Endothelial cell of umbilical vein (primary cell): Measurements from ENCODE around the gene ZNF226.
A peak's percentile ranks its signal among the peaks of the same experiment; 100 is the strongest.

Source experiments
- CTCF ChIP-seq, 2 donors: IDR thresholded peaks; 1 replicate in 1 of 2; 2 replicates in 1 of 2; pipeline ENCODE4 v1.5.1; 2011; ENCODE audit warnings: low read length in 2 of 2, mild to moderate bottlenecking in 2 of 2, moderate library complexity in 2 of 2, control low read depth in 1 of 2, inconsistent platforms in 1 of 2, low read depth in 1 of 2; ENCODE audit not compliant: insufficient read depth in 1 of 2; ENCODE audit errors: extremely low read depth in 1 of 2
- EZH2 ChIP-seq: IDR thresholded peaks from 2 replicates; pipeline ENCODE4 v1.6.1; 2012; ENCODE audit warnings: borderline replicate concordance, low read depth, mild to moderate bottlenecking, moderate library complexity, low read length, inconsistent platforms; ENCODE audit not compliant: severe bottlenecking
- GATA2 ChIP-seq: IDR thresholded peaks from 2 replicates; pipeline ENCODE4 v1.7.0; 2011; ENCODE audit warnings: low read depth, mild to moderate bottlenecking, moderate library complexity, mixed read lengths, low read length; ENCODE audit not compliant: insufficient read length, insufficient read depth
- JUN ChIP-seq: IDR thresholded peaks from 2 replicates; pipeline ENCODE4 v1.6.1; 2011; ENCODE audit warnings: borderline replicate concordance, low read depth; ENCODE audit not compliant: insufficient read length, insufficient read depth
- MYC ChIP-seq: IDR thresholded peaks from one replicate; pipeline ENCODE4 v1.6.1; 2011; ENCODE audit warnings: mild to moderate bottlenecking, low read depth, low read length
- POLR2A ChIP-seq: IDR thresholded peaks from 2 replicates; pipeline ENCODE4 v1.6.1; 2012; ENCODE audit warnings: low read depth, mild to moderate bottlenecking, control low read depth, low read length
- POLR2AphosphoS5 ChIP-seq: IDR thresholded peaks from 2 replicates; pipeline ENCODE4 v1.6.1; 2012; ENCODE audit warnings: low read depth, mild to moderate bottlenecking, control low read depth, low read length, moderate library complexity; ENCODE audit not compliant: insufficient read depth
- TF ChIP-seq, protein P1 (sequence below): IDR thresholded peaks from 2 replicates; pipeline ENCODE4 v1.6.1; 2011; ENCODE audit not compliant: insufficient read depth, insufficient read length

DNA sequence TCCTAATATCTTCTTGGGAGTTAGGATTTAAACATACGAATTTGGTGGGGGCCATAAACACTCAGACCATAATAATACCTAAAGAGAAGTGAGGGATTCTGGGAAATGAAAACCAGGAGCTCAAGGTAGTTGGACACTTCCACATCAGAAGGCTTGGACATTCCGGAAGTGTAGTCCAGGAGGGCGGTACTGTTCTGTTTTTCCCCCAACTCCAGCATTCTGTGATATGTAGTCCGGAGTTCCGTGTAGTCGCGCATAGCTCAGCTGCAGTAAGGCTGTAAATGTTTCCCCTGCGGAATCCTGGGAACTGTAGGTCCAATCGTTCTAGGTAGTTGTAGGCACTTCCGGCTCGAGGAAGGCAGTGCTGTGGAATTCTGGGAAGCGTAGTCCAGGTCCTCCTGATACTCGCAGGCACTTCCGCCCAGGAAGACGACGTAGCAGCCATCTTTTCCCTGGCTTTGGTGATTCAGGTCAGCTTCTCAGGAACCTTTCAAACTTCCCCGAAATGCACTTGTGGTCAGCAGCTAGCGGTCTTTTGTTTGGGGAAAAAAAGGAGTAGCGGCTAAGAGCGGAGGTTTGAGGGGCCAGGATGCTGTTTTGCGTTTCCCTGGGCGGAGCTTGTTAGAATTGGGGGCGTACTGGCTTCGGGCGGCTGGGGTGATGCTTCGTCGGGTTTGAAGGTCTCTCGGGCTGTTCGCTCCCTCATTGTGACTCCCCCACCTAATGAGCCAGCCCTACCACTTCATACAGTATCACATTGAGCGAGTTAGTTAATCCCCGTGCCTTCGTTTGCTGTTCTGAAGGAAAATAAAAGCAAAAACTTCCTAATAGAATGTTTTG, at the start of gene ZNF226:
- TF ChIP-seq CTCF (IDR thresholded peaks at IDR 0.05; ENCODE audit: extremely low read depth in 1 of 2, insufficient read depth in 1 of 2, low read depth in 1 of 2, low read length in 2 of 2) (no peak), POLR2AphosphoS5 (peak; percentile 61), POLR2A (no peak), EZH2 (no peak), JUN (no peak), MYC (no peak), GATA2 (no peak)
- TF ChIP-seq, protein P1, sequence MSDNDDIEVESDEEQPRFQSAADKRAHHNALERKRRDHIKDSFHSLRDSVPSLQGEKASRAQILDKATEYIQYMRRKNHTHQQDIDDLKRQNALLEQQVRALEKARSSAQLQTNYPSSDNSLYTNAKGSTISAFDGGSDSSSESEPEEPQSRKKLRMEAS = no peak
